Measurements from ENCODE around the gene GPC1. TPM values are rescaled to one million over a fixed set of nuclear protein-coding genes. Genes with fewer than 3 reads are reported as not detected.
A peak's percentile ranks its signal among the peaks of the same experiment; 100 is the strongest.

The GPC1 gene
- total and polyA plus RNA-seq, 11 donors = 131 to 316 (median 193) TPM

DNA sequence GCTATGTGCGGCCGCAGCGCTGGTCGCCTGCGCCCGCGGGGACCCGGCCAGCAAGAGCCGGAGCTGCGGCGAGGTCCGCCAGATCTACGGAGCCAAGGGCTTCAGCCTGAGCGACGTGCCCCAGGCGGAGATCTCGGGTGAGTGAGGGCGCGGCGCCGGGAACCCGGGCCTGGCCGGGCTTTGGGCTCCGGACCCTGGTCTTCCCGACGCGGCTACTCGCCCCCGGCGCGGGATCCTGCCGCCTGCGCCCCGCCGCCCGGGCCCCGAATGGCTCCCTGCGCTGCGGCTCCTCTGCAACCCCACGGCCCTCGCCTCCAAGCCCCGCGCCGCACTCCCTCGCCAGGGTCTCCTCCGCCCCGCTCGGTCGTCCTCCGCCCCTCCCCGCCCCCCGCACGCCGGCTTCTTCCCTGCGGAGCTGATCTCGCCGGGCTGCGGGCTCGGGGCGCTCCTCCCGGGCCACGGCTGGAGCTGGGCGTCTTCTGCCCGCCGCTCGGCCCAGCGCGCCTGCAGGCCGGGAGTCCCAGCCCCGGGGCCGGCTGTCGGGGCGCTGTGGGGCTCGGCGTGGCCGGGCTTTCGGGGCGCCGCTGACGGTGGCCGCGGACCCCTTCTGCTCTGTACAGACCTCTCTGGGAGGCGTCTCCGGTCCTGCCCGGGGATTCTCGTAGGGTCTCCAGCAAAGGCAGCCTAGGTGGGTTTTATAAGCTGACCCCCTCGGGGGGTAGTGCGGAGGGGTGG, 652 bp downstream of the GPC1 start:
- intact Hi-C loops (cut with DNase I) = loop anchor here in 7 of 10 donors (2.0 to 10.0 kb wide), 8 partner anchors 61 to 284 kb away; no protein-coding TSS in a partner anchor
- Histone ChIP-seq H3K4me3 (peak overlapping the region; percentile 50 to 87 (median 68)), H3K36me3 (no peaks in the 10 kb centered on the region), H3K9me3 (no peaks in the 10 kb centered on the region), H3K27ac (peak overlapping the region; percentile 70 to 97 (median 90)), H3K4me1 (peaks cover 0 to 47% (median 25%) of the 10 kb centered on the region in 12 donors), H3K27me3 (peaks cover 0 to 32% (median 4%) of the 10 kb centered on the region in 9 donors)
- WGBS, 4 donors = 0 to 3% (median 1%) methylated on average over 13 to 88 of the region's 88 CpGs
- no peak for ATAC-seq
- DNase-seq = peak in 3 of 5 donors; percentile 29 to 60 (median 53)
- TF ChIP-seq POLR2A (IDR thresholded peaks at IDR 0.05) = no peak
- TF ChIP-seq, protein P1, sequence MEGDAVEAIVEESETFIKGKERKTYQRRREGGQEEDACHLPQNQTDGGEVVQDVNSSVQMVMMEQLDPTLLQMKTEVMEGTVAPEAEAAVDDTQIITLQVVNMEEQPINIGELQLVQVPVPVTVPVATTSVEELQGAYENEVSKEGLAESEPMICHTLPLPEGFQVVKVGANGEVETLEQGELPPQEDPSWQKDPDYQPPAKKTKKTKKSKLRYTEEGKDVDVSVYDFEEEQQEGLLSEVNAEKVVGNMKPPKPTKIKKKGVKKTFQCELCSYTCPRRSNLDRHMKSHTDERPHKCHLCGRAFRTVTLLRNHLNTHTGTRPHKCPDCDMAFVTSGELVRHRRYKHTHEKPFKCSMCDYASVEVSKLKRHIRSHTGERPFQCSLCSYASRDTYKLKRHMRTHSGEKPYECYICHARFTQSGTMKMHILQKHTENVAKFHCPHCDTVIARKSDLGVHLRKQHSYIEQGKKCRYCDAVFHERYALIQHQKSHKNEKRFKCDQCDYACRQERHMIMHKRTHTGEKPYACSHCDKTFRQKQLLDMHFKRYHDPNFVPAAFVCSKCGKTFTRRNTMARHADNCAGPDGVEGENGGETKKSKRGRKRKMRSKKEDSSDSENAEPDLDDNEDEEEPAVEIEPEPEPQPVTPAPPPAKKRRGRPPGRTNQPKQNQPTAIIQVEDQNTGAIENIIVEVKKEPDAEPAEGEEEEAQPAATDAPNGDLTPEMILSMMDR (IDR thresholded peaks at IDR 0.05) = no peak

DNA sequence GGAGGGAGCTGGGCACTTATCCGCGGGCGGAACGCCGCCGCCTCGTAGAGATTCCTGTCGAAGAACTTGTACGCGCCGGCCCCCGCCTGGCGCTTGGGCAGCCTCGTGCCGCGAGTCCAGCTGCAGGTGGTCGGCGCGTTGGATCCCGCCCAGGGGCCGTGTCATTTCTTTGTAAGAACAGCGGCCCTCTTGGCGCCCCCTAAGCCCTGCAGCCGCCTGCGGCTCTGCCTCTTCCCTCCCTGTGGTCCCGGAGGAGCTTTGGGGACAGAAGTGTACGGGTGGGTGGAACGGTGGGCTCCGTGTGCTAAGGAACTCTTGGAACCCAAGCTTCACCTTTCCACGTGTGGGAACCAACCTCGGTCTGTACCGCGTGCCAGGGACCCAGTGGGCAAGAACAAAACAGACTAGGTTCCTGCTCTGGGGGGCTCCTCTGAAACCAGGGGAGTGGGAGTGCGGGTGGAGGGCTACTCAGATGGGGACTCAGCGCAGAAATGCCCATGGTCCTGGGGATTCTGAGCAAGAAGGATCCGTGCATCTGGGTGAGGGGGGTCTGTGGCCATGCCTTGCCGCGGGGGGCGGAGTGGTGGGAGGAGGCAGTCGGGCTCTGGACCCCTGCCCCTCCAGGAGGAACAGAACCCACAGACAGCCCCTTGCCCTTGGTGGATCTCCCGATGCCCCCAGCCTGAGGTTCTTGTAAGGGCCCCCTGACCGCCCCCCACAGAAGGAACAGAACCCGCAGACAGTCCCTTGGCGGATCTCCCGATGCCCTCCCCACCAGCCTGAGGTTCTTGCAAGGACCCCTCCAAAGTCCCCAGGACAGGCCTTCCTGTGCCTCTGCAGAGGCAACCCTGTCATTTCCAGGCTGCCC, 1.5 kb downstream of the GPC1 start:
- WGBS, 4 donors = 16 to 23% (median 22%) methylated on average over 34 to 45 of the region's 45 CpGs
- TF ChIP-seq, protein P1 (IDR thresholded peaks at IDR 0.05) = no peak
- no peak for TF ChIP-seq POLR2A (IDR thresholded peaks at IDR 0.05)

DNA sequence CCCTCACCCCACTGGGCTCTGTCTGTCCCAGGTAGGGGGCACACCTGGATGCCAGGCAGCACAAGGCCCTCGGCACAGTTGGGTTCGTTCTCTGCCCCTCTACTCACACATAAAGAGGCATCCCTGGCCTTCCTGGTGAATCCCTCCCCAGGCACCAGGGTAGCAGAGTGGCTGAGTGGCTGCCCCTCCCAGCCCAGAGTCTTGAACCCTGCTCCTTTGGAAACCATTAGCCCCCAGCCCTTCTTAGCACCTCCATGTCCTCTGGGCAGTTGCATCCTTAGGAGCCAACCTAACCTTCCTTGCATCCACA, 2.0 kb downstream of the GPC1 start:
- intact Hi-C loops (cut with DNase I) = loop anchor here in 7 of 10 donors (1.0 to 10.0 kb wide), 8 partner anchors 63 to 287 kb away; no protein-coding TSS in a partner anchor
- H3K4me1 ChIP-seq = peaks cover 0 to 57% (median 25%) of the 10 kb centered on the region in 12 donors
- DNase-seq = peak in 1 of 5 donors; percentile 31

More for the DNA sequence above, 1.5 kb downstream of the GPC1 start:
- H3K4me3 ChIP-seq = peak overlapping the region; percentile 50 to 87 (median 68)
- DNase-seq = peak in 3 of 5 donors; percentile 37 to 61 (median 47)
- intact Hi-C loops (cut with DNase I) = loop anchor here in 7 of 10 donors (1.0 to 10.0 kb wide), 8 partner anchors 62 to 287 kb away; no protein-coding TSS in a partner anchor
- peaks cover 0 to 32% (median 4%) of the 10 kb centered on the region in 9 donors for H3K27me3 ChIP-seq
- ATAC-seq = no peak
- peaks cover 0 to 54% (median 25%) of the 10 kb centered on the region in 12 donors for H3K4me1 ChIP-seq
- peak overlapping the region in 11 of 12 donors; percentile 72 to 97 (median 91) for H3K27ac ChIP-seq
- no peaks in the 10 kb centered on the region for H3K36me3 ChIP-seq
- no peaks in the 10 kb centered on the region for H3K9me3 ChIP-seq

More for the DNA sequence above, 2.0 kb downstream of the GPC1 start:
- TF ChIP-seq POLR2A (IDR thresholded peaks at IDR 0.05) = no peak
- TF ChIP-seq, protein P1 (IDR thresholded peaks at IDR 0.05) = no peak
- WGBS, 4 donors = 77 to 88% (median 83%) methylated on average over 2 of the region's 2 CpGs
- Histone ChIP-seq H3K36me3 (no peaks in the 10 kb centered on the region), H3K9me3 (no peaks in the 10 kb centered on the region), H3K4me3 (peak overlapping the region in 9 of 12 donors; percentile 3 to 87 (median 64)), H3K27me3 (peaks cover 0 to 32% (median 4%) of the 10 kb centered on the region in 9 donors), H3K27ac (peak overlapping the region in 9 of 12 donors; percentile 13 to 97 (median 91))
- ATAC-seq = no peak

Measured in heart left ventricle (tissue), 16 donors.